HCT116 (cell line): ENCODE results near the gene RNF125. TPM values are rescaled to one million over a fixed set of nuclear protein-coding genes. Genes with fewer than 3 reads are reported as not detected.

Source experiments
- ATAC-seq: fragments of 200-7000 bp; cut with Tn5 transposase; 2 replicates; pipeline ENCODE4 v1.9.1; 2020; ENCODE audit warnings: mild to moderate bottlenecking, moderate library complexity
- BruUV-seq: library from RNA; stranded (reverse); fragments of 400-500 nt; replicated peaks from 2 replicates; lab custom pipeline; 2021; lab: Mats Ljungman, UMichigan
- CTCF ChIA-PET: fragments of 300-600 bp; sonication (Branson Sonifier 250); formaldehyde crosslinking; loops from one replicate; lab custom pipeline; 2021; ENCODE audit warnings: antibody characterized with exemption; lab: Charles Lee
- POLR2A ChIA-PET: fragments of 300-600, 350-600 bp; sonication (Branson Sonifier 250); formaldehyde crosslinking; loops from one replicate; lab custom pipeline; 2021; ENCODE audit warnings: antibody characterized with exemption; lab: Charles Lee
- RAD21 ChIA-PET, 2 experiments: fragments of 300-600 bp; sonication (Branson Sonifier 250); formaldehyde crosslinking; loops; one replicate each; lab custom pipeline; 2023; ENCODE audit warnings: low total read pairs in 2 of 2; ENCODE audit not compliant: uncharacterized antibody in 2 of 2, unreplicated experiment in 2 of 2, low non-redundant PET in 1 of 2; lab: Charles Lee
- DNase-seq: peaks from one replicate; pipeline ENCODE4 v3.0.0-alpha.2; 2010; ENCODE audit warnings: low read depth, low spot score
- H2AFZ ChIP-seq: fragments of 200-600 bp; shearing (Covaris generic), sonication (generic); 2 replicates; pipeline ENCODE4 v1.6.1; 2017; ENCODE audit warnings: low read depth, mixed run types, mixed read lengths, antibody characterized with exemption, low read length; ENCODE audit not compliant: poor library complexity, severe bottlenecking
- H3K27ac ChIP-seq: 2 replicates; pipeline ENCODE4 v1.5.1; 2012; ENCODE audit warnings: low read depth, low read length
- H3K27me3 ChIP-seq: fragments of 200-600 bp; sonication (generic); 2 replicates; pipeline ENCODE4 v1.6.1; 2016; ENCODE audit warnings: mixed run types, low read length, mixed read lengths; ENCODE audit not compliant: insufficient read depth
- H3K36me3 ChIP-seq, 2 experiments: fragments of 200-500 bp in 1 of 2; fragments of 200-600 bp in 1 of 2; sonication (Bioruptor generic) in 1 of 2; sonication (generic) in 1 of 2; 2 replicates each; pipeline versions ENCODE4 v1.5.1 to v1.6.1; 2014 to 2016; ENCODE audit warnings: low read length in 2 of 2, inconsistent platforms in 1 of 2, mixed read lengths in 1 of 2, mixed run types in 1 of 2; ENCODE audit not compliant: insufficient read depth in 2 of 2, control insufficient read depth in 1 of 2
- H3K4me1 ChIP-seq, 2 experiments: fragments of 200-600 bp in 1 of 2; sonication (generic) in 1 of 2; 2 replicates each; pipeline versions ENCODE4 v1.5.1 to v1.6.1; 2012 to 2017; ENCODE audit warnings: low read length in 2 of 2, inconsistent platforms in 1 of 2, mild to moderate bottlenecking in 1 of 2, mixed read lengths in 1 of 2, mixed run types in 1 of 2, moderate library complexity in 1 of 2; ENCODE audit not compliant: insufficient read depth in 2 of 2, control insufficient read depth in 1 of 2
- H3K4me2 ChIP-seq: fragments of 200-600 bp; sonication (generic); 2 replicates; pipeline ENCODE4 v1.6.1; 2017; ENCODE audit warnings: mixed run types, low read length, mixed read lengths
- H3K4me3 ChIP-seq, 2 experiments: fragments of 200-600 bp in 1 of 2; sonication (generic) in 1 of 2; replicated peaks in 1 of 2; 2 replicates each; pipeline ENCODE4 v1.5.1; 2011 to 2016; ENCODE audit warnings: low read length in 2 of 2, control low read depth in 1 of 2, low read depth in 1 of 2, mild to moderate bottlenecking in 1 of 2, mixed read lengths in 1 of 2, mixed run types in 1 of 2
- H3K79me2 ChIP-seq: fragments of 200-600 bp; sonication (generic); 2 replicates; pipeline ENCODE4 v1.6.1; 2017; ENCODE audit warnings: mild to moderate bottlenecking, mixed run types, low read length, moderate library complexity, mixed read lengths; ENCODE audit not compliant: insufficient read depth
- H3K9ac ChIP-seq: fragments of 200-600 bp; sonication (generic); 2 replicates; pipeline ENCODE4 v1.6.1; 2016; ENCODE audit warnings: low read length, mixed read lengths
- H3K9me2 ChIP-seq: fragments of 200-600 bp; sonication (generic), shearing (Covaris generic); 2 replicates; pipeline ENCODE4 v1.6.1; 2017; ENCODE audit warnings: mixed run types, mild to moderate bottlenecking, moderate library complexity; ENCODE audit not compliant: insufficient read depth
- H3K9me3 ChIP-seq, 2 experiments: fragments of 200-500 bp in 1 of 2; fragments of 200-600 bp in 1 of 2; sonication (Bioruptor generic) in 1 of 2; sonication (generic) in 1 of 2; 2 replicates each; pipeline ENCODE4 v1.6.1; 2014 to 2017; ENCODE audit warnings: low read length in 2 of 2, mixed read lengths in 2 of 2, inconsistent platforms in 1 of 2, low read depth in 1 of 2, mild to moderate bottlenecking in 1 of 2, mixed run types in 1 of 2, moderate library complexity in 1 of 2; ENCODE audit not compliant: control insufficient read depth in 1 of 2, insufficient read depth in 1 of 2
- H4K20me1 ChIP-seq: fragments of 200-600 bp; sonication (generic), shearing (Covaris generic); 2 replicates; pipeline ENCODE4 v1.6.1; 2017; ENCODE audit warnings: mixed run types, mild to moderate bottlenecking, moderate library complexity; ENCODE audit not compliant: insufficient read depth
- ATF3 ChIP-seq: IDR thresholded peaks from 2 replicates; pipeline ENCODE4 v1.6.1; 2012
- CEBPB ChIP-seq: IDR thresholded peaks from 2 replicates; pipeline ENCODE4 v1.6.1; 2012; ENCODE audit warnings: low read depth
- CTCF ChIP-seq, 3 experiments: fragments of 200-600 bp in 1 of 3; sonication (generic) in 1 of 3; IDR thresholded peaks in 2 of 3; conservative IDR thresholded peaks in 1 of 3; 2 replicates each; pipeline ENCODE4 v1.5.1; 2012 to 2017; ENCODE audit warnings: low read depth in 2 of 3, low read length in 2 of 3, antibody characterized with exemption in 1 of 3, borderline replicate concordance in 1 of 3, control low read depth in 1 of 3, mild to moderate bottlenecking in 1 of 3, mixed read lengths in 1 of 3, mixed run types in 1 of 3, moderate library complexity in 1 of 3; ENCODE audit not compliant: insufficient read depth in 1 of 3
- EGR1 ChIP-seq: IDR thresholded peaks from 2 replicates; pipeline ENCODE4 v1.6.1; 2012; ENCODE audit warnings: low read depth
- ELF1 ChIP-seq: IDR thresholded peaks from 2 replicates; pipeline ENCODE4 v1.6.1; 2012; ENCODE audit warnings: low read depth, borderline replicate concordance
- EZH2 ChIP-seq: fragments of 200-600 bp; sonication (generic); IDR thresholded peaks from 2 replicates; pipeline ENCODE4 v1.6.1; 2017; ENCODE audit warnings: antibody characterized with exemption, mixed run types
- EZH2phosphoT487 ChIP-seq: fragments of 200-600 bp; IDR thresholded peaks from 2 replicates; pipeline ENCODE4 v1.6.1; 2018; ENCODE audit warnings: antibody characterized with exemption, borderline replicate concordance
- FOSL1 ChIP-seq: IDR thresholded peaks from 2 replicates; pipeline ENCODE4 v1.6.1; 2012; ENCODE audit warnings: low read depth
- JUND ChIP-seq: IDR thresholded peaks from 2 replicates; pipeline ENCODE4 v1.6.1; 2012
- POLR2A ChIP-seq: IDR thresholded peaks from 2 replicates; pipeline ENCODE4 v1.7.0; 2011; ENCODE audit warnings: borderline replicate concordance; ENCODE audit not compliant: insufficient read depth, insufficient read length; ENCODE audit errors: extremely low read depth
- POLR2AphosphoS5 ChIP-seq: IDR thresholded peaks from 2 replicates; pipeline ENCODE4 v1.6.1; 2011; ENCODE audit warnings: mild to moderate bottlenecking, low read depth, low read length, moderate library complexity
- RAD21 ChIP-seq: IDR thresholded peaks from 2 replicates; pipeline ENCODE4 v1.6.1; 2012; ENCODE audit warnings: low read depth, mild to moderate bottlenecking
- REST ChIP-seq: IDR thresholded peaks from 2 replicates; pipeline ENCODE4 v1.6.1; 2012; ENCODE audit warnings: low read depth
- SP1 ChIP-seq: IDR thresholded peaks from 2 replicates; pipeline ENCODE4 v1.6.1; 2012; ENCODE audit warnings: low read depth
- SRF ChIP-seq: IDR thresholded peaks from 2 replicates; pipeline ENCODE4 v1.6.1; 2012; ENCODE audit warnings: low read depth
- TCF7L2 ChIP-seq: IDR thresholded peaks from 2 replicates; pipeline ENCODE4 v1.7.0; 2011; ENCODE audit warnings: borderline replicate concordance, inconsistent platforms; ENCODE audit not compliant: insufficient read depth, insufficient read length; ENCODE audit errors: extremely low read depth
- ZFX ChIP-seq: fragments of 450-650 bp; IDR thresholded peaks from 2 replicates; pipeline ENCODE4 v1.6.1; 2017
- ZNF274 ChIP-seq: fragments of 200-500 bp; sonication (Bioruptor generic); IDR thresholded peaks from 2 replicates; pipeline ENCODE4 v1.6.1; 2014; ENCODE audit warnings: mild to moderate bottlenecking, low read depth, low read length, inconsistent platforms
- intact Hi-C: fragments of 100-400 bp; cut with micrococcal nuclease; formaldehyde crosslinking; loops from 2 replicates; pipeline ENCODE4 v1.10.0; 2022
- total RNA-seq: library from RNA; stranded (reverse); gene quantifications from one replicate; pipeline ENCODE4 v1.2.1, GENCODE V29; 2021; ENCODE audit not compliant: unreplicated experiment

Gene RNF125
- total RNA-seq, 1 experiment from 2014 or later, result 7.4 TPM

- no peaks in the 10 kb centered on the region for H3K9me3 ChIP-seq
- RAD21 ChIA-PET, result no interaction called here
- TF ChIP-seq RAD21, result no peak
- no peak for TF ChIP-seq JUND
- TF ChIP-seq FOSL1, result no peak
- TF ChIP-seq SP1, result no peak
- TF ChIP-seq REST, result no peak
- TF ChIP-seq ATF3, result no peak
- TF ChIP-seq ZNF274, result no peak
- TF ChIP-seq POLR2AphosphoS5, result no peak
- no peak for TF ChIP-seq ELF1
- TF ChIP-seq SRF, result no peak
- no peak for TF ChIP-seq CEBPB
- TF ChIP-seq EZH2, result no peak
- no peak for TF ChIP-seq ZFX
- no peak for TF ChIP-seq POLR2A
- TF ChIP-seq EZH2phosphoT487, result no peak
- no peak for TF ChIP-seq EGR1
- no peak for TF ChIP-seq CTCF (IDR thresholded peaks at IDR 0.05 in 2 of 3, conservative IDR thresholded peaks at IDR 0.05 in 1 of 3; ENCODE audit: borderline replicate concordance in 1 of 3, insufficient read depth in 1 of 3, low read depth in 2 of 3, low read length in 2 of 3)
- TF ChIP-seq TCF7L2, result no peak
- TF ChIP-seq, all 23 proteins: peak for 0
- Histone ChIP-seq H3K36me3 (no peaks in the 10 kb centered on the region; a peak in 1 of 4 replicates), H2AFZ (no peak overlapping the region), H4K20me1 (no peaks in the 10 kb centered on the region), H3K4me3 (no peak overlapping the region), H3K4me2 (no peak overlapping the region), H3K79me2 (no peaks in the 10 kb centered on the region), H3K9me2 (no peaks in the 10 kb centered on the region), H3K27ac (no peak overlapping the region), H3K9ac (no peak overlapping the region), H3K4me1 (no peaks in the 10 kb centered on the region; a peak in 1 of 4 replicates), H3K27me3 (no peaks in the 10 kb centered on the region)
- ChIA-PET POLR2A (interaction anchor here (0.7 kb wide), 1 partner anchor 97 kb away, joined by 3 read pairs; no protein-coding TSS in a partner anchor), CTCF (interaction anchor here (0.7 kb wide), 1 partner anchor 243 kb away, joined by 4 read pairs; no protein-coding TSS in a partner anchor)
- no peak for DNase-seq
- no TSS peak for BruUV-seq
- ATAC-seq, result no peak
- intact Hi-C loops, result no loop called here
Observed at GRCh38 chr18:32025744-32026143, 7.1 kb downstream of the RNF125 start.
